ENCODE data around the gene TNFSF13. TPM values are rescaled to one million over a fixed set of nuclear protein-coding genes. Genes with fewer than 3 reads are reported as not detected.

TNFSF13 gene, protein sequence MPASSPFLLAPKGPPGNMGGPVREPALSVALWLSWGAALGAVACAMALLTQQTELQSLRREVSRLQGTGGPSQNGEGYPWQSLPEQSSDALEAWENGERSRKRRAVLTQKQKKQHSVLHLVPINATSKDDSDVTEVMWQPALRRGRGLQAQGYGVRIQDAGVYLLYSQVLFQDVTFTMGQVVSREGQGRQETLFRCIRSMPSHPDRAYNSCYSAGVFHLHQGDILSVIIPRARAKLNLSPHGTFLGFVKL
- total RNA-seq: 10 to 100 TPM in 3 of 4 donors, 1 to 10 TPM in 1; 7.6 to 30.6 (median 17.6) TPM

- 23 to 27% methylated on average over 16 of the region's 16 CpGs for WGBS, 2 donors
- peak in 1 of 2 donors; percentile 92 for DNase-seq (ENCODE audit: low spot score in 2 of 2)
- peak within 1 kb of the TSS; percentile 16 for H3K4me3 ChIP-seq (ENCODE audit: low read depth, poor library complexity, severe bottlenecking)
- no peak for TF ChIP-seq POLR2A (IDR thresholded peaks at IDR 0.05)
- TF ChIP-seq CTCF (IDR thresholded peaks at IDR 0.05): no peak
- intact Hi-C loops (cut with DNase I; ENCODE audit: low total_unique reads): loop anchor here (10.0 kb wide), 2 partner anchors 64 to 204 kb away; partner anchors contain the start of genes KCTD11 and TMEM95
Observed at GRCh38 chr17:7558544-7559319, at the start of gene TNFSF13. TSS of gene TNFSF13 (plus strand) at chr17:7558750. CDS start at chr17:7559040, 290 bp downstream.

GRCh38 chr17:7508846-7509245 lies 49.7 kb upstream of the TNFSF13 start:
- 82 to 91% methylated on average over 9 of the region's 9 CpGs for WGBS, 2 donors
- no peak for DNase-seq (ENCODE audit: low spot score in 2 of 2)
- TF ChIP-seq CTCF (IDR thresholded peaks at IDR 0.05) (no peak), POLR2A (IDR thresholded peaks at IDR 0.05) (no peak)
- H3K4me3 ChIP-seq (ENCODE audit: low read depth, poor library complexity, severe bottlenecking): no peak overlapping the region
- intact Hi-C loops (cut with DNase I; ENCODE audit: low total_unique reads): no loop called here

DNA sequence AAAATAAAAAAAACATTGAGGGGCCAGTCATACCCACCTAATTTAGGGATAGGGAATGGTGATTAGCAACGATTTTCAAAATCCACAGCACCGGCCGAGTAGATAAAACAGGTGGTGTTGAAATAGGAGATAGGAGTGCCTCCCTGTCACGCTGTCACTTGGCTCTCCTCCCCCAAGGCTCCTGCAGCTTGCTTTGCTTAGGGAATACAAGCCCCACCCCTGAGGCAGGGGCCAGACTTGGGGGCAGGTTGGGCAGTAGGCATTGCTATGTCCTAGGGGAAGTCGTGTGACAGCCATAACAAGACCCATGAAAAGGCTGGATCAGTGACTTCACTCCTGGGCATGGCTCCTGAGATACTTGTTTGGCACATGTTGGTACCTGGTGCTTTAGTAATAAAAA lies 48.6 kb upstream of the TNFSF13 start:
- 76 to 78% methylated on average over 5 of the region's 5 CpGs for WGBS, 2 donors
- no peak overlapping the region for H3K4me3 ChIP-seq (ENCODE audit: low read depth, poor library complexity, severe bottlenecking)
- TF ChIP-seq CTCF (IDR thresholded peaks at IDR 0.05) (no peak), POLR2A (IDR thresholded peaks at IDR 0.05) (no peak)
- intact Hi-C loops (cut with DNase I; ENCODE audit: low total_unique reads): no loop called here
- no peak for DNase-seq (ENCODE audit: low spot score in 2 of 2)

- 80% methylated on average over 10 of the region's 10 CpGs for WGBS, 2 donors
- no peak overlapping the region for H3K4me3 ChIP-seq (ENCODE audit: low read depth, poor library complexity, severe bottlenecking)
- intact Hi-C loops (cut with DNase I; ENCODE audit: low total_unique reads): no loop called here
- TF ChIP-seq CTCF (IDR thresholded peaks at IDR 0.05) (no peak), POLR2A (IDR thresholded peaks at IDR 0.05) (no peak)
- DNase-seq (ENCODE audit: low spot score in 2 of 2): no peak
Observed at GRCh38 chr17:7511108-7511507, 47.4 kb upstream of the TNFSF13 start.

GRCh38 chr17:7512105-7512504 lies 46.4 kb upstream of the TNFSF13 start:
- WGBS, 2 donors: 87 to 92% methylated on average over 13 to 15 of the region's 15 CpGs

More at GRCh38 chr17:7512105-7512504, 46.4 kb upstream of the TNFSF13 start:
- intact Hi-C loops (cut with DNase I; ENCODE audit: low total_unique reads): no loop called here
- no peak for DNase-seq (ENCODE audit: low spot score in 2 of 2)
- no peak overlapping the region for H3K4me3 ChIP-seq (ENCODE audit: low read depth, poor library complexity, severe bottlenecking)
- no peak for TF ChIP-seq CTCF (IDR thresholded peaks at IDR 0.05)
- no peak for TF ChIP-seq POLR2A (IDR thresholded peaks at IDR 0.05)
